HG02973 (cell line): ENCODE results near the gene MT1G.
"Not testable (repeated sequence)": the region's sequence is repeated elsewhere in the genome, so short reads cannot be mapped to it uniquely, and the experiment has no call there.

Experiments used
- ATAC-seq: cut with Tn5 transposase; IDR thresholded peaks from one replicate; pipeline ENCODE4 v1.9.1; 2021; ENCODE audit warnings: moderate library complexity; ENCODE audit not compliant: unreplicated experiment

The MT1G gene

DNA sequence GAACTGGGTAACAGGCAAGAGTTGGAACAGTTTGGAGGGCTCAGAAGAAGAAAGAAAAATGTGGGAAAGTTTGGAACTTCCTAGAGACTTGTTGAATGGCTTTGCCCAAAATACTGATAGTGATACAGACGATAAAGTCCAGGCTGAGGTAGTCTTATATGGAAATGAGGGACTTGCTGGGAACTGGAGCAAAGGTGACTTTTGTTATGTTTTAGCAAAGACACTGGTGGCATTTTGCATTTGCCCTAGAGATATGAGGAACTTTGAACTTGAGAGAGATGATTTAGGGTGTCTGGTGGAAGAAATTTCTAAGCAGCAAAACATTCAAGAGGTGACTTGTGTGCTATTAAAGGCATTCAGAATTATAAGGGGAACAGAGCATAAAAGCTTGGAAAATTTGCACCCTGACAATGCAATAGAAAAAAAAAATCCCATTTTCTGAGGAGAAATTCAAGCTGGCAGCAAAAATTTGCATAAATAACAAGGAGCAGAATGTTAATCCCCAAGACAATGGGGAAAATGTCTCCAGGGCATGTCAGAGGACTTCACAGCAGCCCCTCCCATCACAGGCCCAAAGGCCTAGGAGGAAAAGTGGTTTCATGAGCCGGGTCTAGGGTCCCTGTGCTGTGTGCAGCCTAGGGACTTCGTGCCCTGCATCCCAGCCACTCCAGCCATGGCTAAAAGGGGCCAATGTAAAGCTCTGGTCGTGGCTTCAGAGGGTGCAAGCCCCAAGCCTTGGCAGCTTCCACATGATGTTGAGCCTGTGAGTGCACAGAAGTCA lies 46.0 kb downstream of the MT1G start:
- ATAC-seq: not testable (repeated sequence)

DNA sequence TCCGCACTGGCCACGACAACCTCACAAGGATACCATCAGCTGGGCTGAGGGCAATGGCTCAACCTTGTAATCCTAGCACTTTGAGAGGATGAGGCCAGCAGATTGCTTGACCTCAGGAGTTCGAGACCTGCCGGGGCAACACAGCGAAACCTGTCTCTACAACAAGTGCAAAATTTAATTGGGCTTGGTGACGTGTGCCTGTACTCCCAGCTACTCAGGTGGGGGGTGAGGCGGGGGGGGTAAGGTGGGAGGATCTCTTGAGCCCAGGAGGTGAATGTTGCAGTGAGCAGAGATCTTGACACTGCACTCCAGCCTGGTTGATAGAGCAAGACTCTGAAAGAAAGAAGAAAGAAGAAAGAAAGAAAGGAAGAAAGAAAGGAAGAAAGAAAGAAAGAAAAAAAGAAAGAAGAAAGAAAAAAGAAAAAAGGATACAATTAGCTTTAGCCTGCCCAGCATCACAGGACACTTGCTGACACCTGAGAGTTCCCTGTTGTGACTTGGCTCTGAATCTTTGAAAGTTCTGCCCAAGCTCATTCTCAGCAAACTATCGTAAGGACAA lies 47.4 kb downstream of the MT1G start:
- no peak for ATAC-seq

- no peak for ATAC-seq
Observed at GRCh38 chr16:56618138-56618537, 49.7 kb downstream of the MT1G start.

DNA sequence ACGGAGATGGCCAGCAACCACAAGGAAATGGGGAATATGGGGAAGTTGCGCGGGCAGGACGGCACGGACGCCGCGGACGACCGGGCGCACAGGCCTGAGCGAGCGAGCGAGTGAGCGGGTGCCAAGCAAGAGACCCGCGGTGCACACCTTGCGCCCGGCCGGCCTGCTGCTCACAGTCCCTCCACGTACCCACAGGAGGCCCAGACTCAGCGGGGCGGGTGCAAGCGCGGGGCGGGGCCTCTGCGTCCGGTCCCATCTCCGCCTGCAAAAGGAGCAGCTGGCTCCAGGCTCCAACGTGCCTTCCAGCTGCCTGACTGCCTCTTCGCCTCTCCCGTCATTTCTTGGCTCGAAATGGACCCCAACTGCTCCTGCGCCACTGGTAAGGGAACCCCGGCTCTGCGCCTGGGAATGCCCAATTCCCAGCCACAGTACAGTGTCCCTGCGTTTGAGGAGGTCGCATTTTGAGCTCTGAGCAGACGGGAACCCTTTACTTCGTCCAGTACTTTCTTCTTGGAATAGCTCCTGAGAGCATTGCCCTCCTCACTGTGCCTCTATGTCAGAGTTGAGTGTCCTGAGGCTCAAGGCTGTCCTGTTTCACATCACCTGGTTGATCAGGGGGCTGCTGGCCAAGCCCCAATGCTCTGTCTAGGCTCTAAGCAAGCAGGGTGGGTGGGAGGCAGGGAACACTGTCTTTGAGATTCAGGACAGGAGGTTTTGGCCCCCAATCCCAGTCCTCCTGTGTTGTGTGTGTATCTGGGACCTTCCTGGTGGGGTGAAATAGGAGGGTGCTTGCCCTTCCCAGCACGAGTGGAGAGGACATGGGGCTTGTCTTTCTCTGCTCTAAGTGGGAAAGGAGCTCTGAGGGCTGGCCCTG lies 50.4 kb downstream of the MT1G start:
- no peak for ATAC-seq
